Measurements from ENCODE around the gene GPX4. TPM values are rescaled to one million over a fixed set of nuclear protein-coding genes. Genes with fewer than 3 reads are reported as not detected.

GPX4 gene
- total and polyA plus RNA-seq, 2 of the 13 experiments (the other 11 are each of a cell fraction or from before 2014, with no cell fraction given), result 535 to 613 TPM

DNA sequence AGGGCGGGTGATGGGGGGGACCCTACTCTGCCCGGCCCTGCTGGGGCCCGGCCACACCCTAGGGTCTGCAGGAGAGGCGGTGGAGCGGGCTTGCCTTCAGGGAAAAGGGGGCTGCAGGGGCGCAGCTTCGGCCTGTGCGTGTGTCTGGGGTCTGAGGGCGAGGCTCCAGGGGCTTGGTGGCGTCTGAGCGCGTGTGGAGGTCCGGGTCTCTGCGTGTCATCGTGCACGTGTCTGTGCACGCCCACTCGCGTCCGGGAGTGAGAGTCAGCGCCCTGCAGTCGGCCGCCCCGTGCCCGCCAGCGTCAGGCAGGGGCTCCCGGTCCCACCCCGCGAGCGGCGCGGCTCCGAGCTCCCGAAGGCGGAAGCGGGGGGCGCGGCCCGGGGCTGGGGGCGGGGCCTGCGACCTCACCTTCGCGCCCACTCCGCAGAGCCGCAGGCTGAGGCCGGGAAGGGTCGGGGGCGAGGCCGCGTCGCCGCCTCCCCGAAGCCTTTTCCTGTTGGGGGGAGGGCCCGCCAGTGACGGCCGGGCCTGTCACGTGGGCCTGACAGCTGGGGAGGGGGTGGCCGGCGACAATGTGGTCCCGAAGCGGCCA lies 37.0 kb upstream of the GPX4 start, which contains the start of gene ARHGAP45 (continued):
- TF ChIP-seq, protein P1, sequence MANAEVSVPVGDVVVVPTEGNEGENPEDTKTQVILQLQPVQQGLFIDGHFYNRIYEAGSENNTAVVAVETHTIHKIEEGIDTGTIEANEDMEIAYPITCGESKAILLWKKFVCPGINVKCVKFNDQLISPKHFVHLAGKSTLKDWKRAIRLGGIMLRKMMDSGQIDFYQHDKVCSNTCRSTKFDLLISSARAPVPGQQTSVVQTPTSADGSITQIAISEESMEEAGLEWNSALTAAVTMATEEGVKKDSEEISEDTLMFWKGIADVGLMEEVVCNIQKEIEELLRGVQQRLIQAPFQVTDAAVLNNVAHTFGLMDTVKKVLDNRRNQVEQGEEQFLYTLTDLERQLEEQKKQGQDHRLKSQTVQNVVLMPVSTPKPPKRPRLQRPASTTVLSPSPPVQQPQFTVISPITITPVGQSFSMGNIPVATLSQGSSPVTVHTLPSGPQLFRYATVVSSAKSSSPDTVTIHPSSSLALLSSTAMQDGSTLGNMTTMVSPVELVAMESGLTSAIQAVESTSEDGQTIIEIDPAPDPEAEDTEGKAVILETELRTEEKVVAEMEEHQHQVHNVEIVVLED (CRISPR knock-in tag; IDR thresholded peaks at IDR 0.05; ENCODE audit: borderline replicate concordance), result no peak
- TF ChIP-seq MAFF (IDR thresholded peaks at IDR 0.05; ENCODE audit: low read depth, low read length) (no peak), ZKSCAN5 (CRISPR knock-in tag; IDR thresholded peaks at IDR 0.05) (no peak), FOXP1 (IDR thresholded peaks at IDR 0.05) (no peak), FOXP1 (CRISPR knock-in tag; IDR thresholded peaks at IDR 0.05) (no peak), SAP130 (CRISPR knock-in tag; IDR thresholded peaks at IDR 0.05; ENCODE audit: low read depth) (peak; percentile 70), MYC (CRISPR knock-in tag; IDR thresholded peaks at IDR 0.05; ENCODE audit: borderline replicate concordance) (0 out of 2 replicates have a peak, but pooled peaks have one; percentile 23), AGO1 (IDR thresholded peaks at IDR 0.05; ENCODE audit: low read depth, low read length, poor library complexity, severe bottlenecking) (peak; percentile 78), ZNF33B (CRISPR knock-in tag; IDR thresholded peaks at IDR 0.05) (no peak), JARID2 (CRISPR knock-in tag; IDR thresholded peaks at IDR 0.05; ENCODE audit: insufficient replicate concordance) (no peak), NFATC3 (CRISPR knock-in tag; IDR thresholded peaks at IDR 0.05) (no peak), SRY (CRISPR knock-in tag; IDR thresholded peaks at IDR 0.05) (peak; percentile 72; the same call in 1 of the 2 replicates), HMG20B (CRISPR knock-in tag; conservative IDR thresholded peaks at IDR 0.05) (no peak), ZMYM2 (CRISPR knock-in tag; IDR thresholded peaks at IDR 0.05) (peak; percentile 78), ZIK1 (CRISPR knock-in tag; IDR thresholded peaks at IDR 0.05; ENCODE audit: borderline replicate concordance, low read depth) (no peak), ZFP41 (CRISPR knock-in tag; IDR thresholded peaks at IDR 0.05; ENCODE audit: borderline replicate concordance) (no peak; the same call in 1 of the 2 replicates), POLR2G (IDR thresholded peaks at IDR 0.05; ENCODE audit: low read depth, low read length) (peak; percentile 53; the same call in 1 of the 2 replicates), PHF8 (CRISPR knock-in tag; IDR thresholded peaks at IDR 0.05) (no peak), ZNF230 (CRISPR knock-in tag; IDR thresholded peaks at IDR 0.05) (0 out of 2 replicates have a peak, but pooled peaks have one; percentile 35)
- TF ChIP-seq, protein P2, sequence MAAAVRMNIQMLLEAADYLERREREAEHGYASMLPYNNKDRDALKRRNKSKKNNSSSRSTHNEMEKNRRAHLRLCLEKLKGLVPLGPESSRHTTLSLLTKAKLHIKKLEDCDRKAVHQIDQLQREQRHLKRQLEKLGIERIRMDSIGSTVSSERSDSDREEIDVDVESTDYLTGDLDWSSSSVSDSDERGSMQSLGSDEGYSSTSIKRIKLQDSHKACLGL (CRISPR knock-in tag; IDR thresholded peaks at IDR 0.05), result peak; percentile 46; the same call in 1 of the 2 replicates
- TF ChIP-seq, protein P3, sequence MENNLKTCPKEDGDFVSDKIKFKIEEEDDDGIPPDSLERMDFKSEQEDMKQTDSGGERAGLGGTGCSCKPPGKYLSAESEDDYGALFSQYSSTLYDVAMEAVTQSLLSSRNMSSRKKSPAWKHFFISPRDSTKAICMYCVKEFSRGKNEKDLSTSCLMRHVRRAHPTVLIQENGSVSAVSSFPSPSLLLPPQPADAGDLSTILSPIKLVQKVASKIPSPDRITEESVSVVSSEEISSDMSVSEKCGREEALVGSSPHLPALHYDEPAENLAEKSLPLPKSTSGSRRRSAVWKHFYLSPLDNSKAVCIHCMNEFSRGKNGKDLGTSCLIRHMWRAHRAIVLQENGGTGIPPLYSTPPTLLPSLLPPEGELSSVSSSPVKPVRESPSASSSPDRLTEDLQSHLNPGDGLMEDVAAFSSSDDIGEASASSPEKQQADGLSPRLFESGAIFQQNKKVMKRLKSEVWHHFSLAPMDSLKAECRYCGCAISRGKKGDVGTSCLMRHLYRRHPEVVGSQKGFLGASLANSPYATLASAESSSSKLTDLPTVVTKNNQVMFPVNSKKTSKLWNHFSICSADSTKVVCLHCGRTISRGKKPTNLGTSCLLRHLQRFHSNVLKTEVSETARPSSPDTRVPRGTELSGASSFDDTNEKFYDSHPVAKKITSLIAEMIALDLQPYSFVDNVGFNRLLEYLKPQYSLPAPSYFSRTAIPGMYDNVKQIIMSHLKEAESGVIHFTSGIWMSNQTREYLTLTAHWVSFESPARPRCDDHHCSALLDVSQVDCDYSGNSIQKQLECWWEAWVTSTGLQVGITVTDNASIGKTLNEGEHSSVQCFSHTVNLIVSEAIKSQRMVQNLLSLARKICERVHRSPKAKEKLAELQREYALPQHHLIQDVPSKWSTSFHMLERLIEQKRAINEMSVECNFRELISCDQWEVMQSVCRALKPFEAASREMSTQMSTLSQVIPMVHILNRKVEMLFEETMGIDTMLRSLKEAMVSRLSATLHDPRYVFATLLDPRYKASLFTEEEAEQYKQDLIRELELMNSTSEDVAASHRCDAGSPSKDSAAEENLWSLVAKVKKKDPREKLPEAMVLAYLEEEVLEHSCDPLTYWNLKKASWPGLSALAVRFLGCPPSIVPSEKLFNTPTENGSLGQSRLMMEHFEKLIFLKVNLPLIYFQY (CRISPR knock-in tag; IDR thresholded peaks at IDR 0.05; ENCODE audit: borderline replicate concordance), result no peak
- TF ChIP-seq, protein P4, sequence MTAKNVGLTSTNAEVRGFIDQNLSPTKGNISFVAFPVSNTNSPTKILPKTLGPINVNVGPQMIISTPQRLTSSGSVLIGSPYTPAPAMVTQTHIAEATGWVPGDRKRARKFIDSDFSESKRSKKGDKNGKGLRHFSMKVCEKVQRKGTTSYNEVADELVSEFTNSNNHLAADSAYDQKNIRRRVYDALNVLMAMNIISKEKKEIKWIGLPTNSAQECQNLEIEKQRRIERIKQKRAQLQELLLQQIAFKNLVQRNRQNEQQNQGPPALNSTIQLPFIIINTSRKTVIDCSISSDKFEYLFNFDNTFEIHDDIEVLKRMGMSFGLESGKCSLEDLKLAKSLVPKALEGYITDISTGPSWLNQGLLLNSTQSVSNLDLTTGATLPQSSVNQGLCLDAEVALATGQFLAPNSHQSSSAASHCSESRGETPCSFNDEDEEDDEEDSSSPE (CRISPR knock-in tag; IDR thresholded peaks at IDR 0.05), result peak; percentile 31; the same call in 1 of the 2 replicates
- TF ChIP-seq, protein P5, sequence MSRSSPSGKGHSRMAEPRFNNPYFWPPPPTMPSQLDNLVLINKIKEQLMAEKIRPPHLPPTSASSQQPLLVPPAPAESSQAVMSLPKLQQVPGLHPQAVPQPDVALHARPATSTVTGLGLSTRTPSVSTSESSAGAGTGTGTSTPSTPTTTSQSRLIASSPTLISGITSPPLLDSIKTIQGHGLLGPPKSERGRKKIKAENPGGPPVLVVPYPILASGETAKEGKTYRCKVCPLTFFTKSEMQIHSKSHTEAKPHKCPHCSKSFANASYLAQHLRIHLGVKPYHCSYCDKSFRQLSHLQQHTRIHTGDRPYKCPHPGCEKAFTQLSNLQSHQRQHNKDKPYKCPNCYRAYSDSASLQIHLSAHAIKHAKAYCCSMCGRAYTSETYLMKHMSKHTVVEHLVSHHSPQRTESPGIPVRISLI (CRISPR knock-in tag; IDR thresholded peaks at IDR 0.05; ENCODE audit: borderline replicate concordance), result no peak
